K562 (cell line): Measurements from ENCODE around the gene TIMM44.

ENCODE experiments used
- POLR2AphosphoS5 ChIP-seq: IDR thresholded peaks from 2 replicates; pipeline ENCODE4 v1.6.1; 2011; ENCODE audit warnings: mild to moderate bottlenecking, low read depth, low read length, moderate library complexity; ENCODE audit not compliant: control insufficient read depth, insufficient read depth
- ZC3H11A ChIP-seq: IDR thresholded peaks from 2 replicates; pipeline ENCODE4 v1.6.1; 2012; ENCODE audit warnings: low read depth, low read length, improper control_type of control experiment

DNA sequence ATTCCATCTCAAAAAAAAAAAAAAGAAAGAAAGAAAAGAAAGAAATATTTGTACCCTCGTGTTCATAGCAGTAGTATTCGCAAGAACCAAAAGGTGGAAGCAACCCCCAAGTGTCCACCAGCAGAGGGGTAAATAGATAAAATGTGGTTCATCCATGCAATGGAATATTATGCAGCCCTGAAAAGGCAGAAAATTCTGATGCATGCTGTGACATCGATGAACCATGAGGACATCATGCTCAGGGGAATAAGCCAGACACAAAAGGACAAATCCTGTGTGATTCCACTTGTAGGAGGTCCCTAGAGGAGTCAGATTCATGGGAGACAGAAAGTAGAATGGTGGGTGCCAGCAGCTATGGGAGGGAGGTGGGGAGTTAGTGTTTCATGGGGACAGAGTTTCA, 61.6 kb downstream of the TIMM44 start:
- no peak for TF ChIP-seq POLR2AphosphoS5
- TF ChIP-seq ZC3H11A: no peak
